SKM-1 treated with dmso at 0.1 percent for 144 hours (cell line): ENCODE results near the gene RPS6KB2.
"Not testable (repeated sequence)": the region's sequence is repeated elsewhere in the genome, so short reads cannot be mapped to it uniquely, and the experiment has no call there.

ENCODE experiments used
- DNase-seq: peaks from one replicate; lab custom pipeline; 2025; ENCODE audit not compliant: unreplicated experiment; lab: John Stamatoyannopoulos, UW

RPS6KB2 gene

GRCh38 chr11:67427364-67427859 lies 882 bp upstream of the RPS6KB2 start:
- not testable (repeated sequence) for DNase-seq

- DNase-seq: no peak
Measured at GRCh38 chr11:67429038-67429668, 859 bp downstream of the RPS6KB2 start.

- DNase-seq: no peak
Measured at GRCh38 chr11:67429722-67430121, 1.4 kb downstream of the RPS6KB2 start.

GRCh38 chr11:67431346-67432249 lies 3.3 kb downstream of the RPS6KB2 start:
- DNase-seq: no peak

GRCh38 chr11:67432655-67433349 lies 4.5 kb downstream of the RPS6KB2 start:
- DNase-seq: no peak

GRCh38 chr11:67433536-67434394 lies 5.5 kb downstream of the RPS6KB2 start:
- no peak for DNase-seq

GRCh38 chr11:67434395-67434881 lies 6.1 kb downstream of the RPS6KB2 start:
- DNase-seq: no peak

GRCh38 chr11:67435031-67435726 lies 6.9 kb downstream of the RPS6KB2 start:
- no peak for DNase-seq

GRCh38 chr11:67435727-67436458 lies 7.6 kb downstream of the RPS6KB2 start:
- DNase-seq: no peak

- no peak for DNase-seq
Measured at GRCh38 chr11:67436459-67437081, 8.3 kb downstream of the RPS6KB2 start.

- DNase-seq: no peak
Measured at GRCh38 chr11:67437082-67437808, 9.0 kb downstream of the RPS6KB2 start, which contains the start of gene PTPRCAP. Gene PTPRCAP (minus strand): TSS chr11:67437682. CDS start chr11:67437619, 63 bp downstream.

GRCh38 chr11:67437809-67438157 lies 9.5 kb downstream of the RPS6KB2 start:
- DNase-seq: no peak

- DNase-seq: no peak
Measured at GRCh38 chr11:67438158-67438902, 10.0 kb downstream of the RPS6KB2 start.

GRCh38 chr11:67439321-67440228 lies 11.3 kb downstream of the RPS6KB2 start:
- no peak for DNase-seq

GRCh38 chr11:67440229-67441097 lies 12.2 kb downstream of the RPS6KB2 start:
- DNase-seq: no peak
